ENCODE data around the gene HOXD12.

Gene HOXD12

DNA sequence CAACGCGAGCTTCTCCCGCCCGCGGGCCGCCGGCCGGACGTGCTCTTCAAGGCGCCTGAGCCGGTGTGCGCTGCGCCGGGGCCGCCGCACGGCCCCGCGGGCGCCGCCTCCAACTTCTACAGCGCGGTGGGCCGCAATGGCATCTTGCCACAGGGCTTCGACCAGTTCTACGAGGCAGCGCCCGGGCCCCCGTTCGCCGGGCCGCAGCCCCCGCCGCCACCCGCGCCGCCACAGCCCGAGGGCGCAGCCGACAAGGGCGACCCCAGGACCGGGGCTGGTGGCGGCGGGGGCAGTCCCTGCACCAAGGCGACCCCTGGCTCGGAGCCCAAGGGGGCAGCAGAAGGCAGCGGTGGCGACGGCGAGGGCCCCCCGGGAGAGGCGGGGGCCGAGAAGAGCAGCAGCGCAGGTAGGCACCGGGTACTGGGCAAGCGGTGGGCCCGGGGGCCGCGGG is 8.2 kb downstream of the HOXD12 start:
- no peak for DNase-seq

DNA sequence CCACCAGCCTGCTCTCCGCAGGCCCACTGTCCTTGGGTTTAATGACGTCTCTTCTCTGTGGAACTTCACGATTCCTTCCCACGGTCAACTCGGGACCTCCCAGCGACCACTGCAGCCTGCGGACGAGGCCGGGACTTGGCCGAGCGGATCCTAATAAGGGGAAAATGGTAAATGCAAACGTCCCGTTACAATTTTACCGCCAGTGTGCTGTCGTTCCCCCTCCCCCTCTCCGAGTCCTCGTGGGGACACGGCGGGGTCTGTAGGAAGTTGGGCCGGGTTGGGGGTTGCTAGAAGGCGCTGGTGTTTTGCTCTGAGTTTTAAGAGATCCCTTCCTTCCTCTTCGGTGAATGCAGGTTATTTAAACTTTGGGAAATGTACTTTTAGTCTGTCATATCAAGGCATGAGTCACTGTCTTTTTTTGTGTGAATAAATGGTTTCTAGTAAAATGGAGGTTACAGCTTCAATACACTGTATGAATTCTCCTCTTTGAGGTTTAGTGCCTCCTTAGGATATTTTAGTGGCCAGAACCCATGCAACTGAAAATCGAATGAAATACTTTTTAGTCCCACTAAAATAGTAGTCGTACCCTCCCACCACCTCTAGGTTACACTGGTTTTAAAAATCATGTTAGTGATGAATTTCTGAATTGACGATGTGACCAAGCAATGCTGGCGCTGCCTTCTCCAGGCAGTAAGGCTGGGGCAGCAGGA is 9.8 kb downstream of the HOXD12 start:
- no peak for DNase-seq

DNA sequence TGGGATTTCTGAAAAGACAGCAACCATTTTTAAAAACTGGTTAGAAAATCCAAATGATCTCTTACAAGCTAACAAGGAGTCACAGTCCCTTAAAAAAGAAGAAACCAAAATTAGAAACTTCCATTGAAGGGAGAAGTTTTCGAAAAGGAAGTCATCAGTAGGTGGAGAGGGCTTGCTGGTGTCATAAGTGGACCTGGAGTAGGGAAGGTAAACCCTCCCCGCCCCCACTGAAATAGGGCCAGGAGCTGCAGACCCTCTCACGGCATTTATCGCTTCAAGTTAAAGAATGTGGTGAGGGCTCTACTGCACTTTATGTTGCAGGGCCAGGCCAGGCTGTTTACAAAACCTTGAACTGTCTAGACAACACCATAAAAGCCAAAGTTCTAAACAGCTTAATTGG is 10.4 kb downstream of the HOXD12 start:
- no peak for DNase-seq

DNA sequence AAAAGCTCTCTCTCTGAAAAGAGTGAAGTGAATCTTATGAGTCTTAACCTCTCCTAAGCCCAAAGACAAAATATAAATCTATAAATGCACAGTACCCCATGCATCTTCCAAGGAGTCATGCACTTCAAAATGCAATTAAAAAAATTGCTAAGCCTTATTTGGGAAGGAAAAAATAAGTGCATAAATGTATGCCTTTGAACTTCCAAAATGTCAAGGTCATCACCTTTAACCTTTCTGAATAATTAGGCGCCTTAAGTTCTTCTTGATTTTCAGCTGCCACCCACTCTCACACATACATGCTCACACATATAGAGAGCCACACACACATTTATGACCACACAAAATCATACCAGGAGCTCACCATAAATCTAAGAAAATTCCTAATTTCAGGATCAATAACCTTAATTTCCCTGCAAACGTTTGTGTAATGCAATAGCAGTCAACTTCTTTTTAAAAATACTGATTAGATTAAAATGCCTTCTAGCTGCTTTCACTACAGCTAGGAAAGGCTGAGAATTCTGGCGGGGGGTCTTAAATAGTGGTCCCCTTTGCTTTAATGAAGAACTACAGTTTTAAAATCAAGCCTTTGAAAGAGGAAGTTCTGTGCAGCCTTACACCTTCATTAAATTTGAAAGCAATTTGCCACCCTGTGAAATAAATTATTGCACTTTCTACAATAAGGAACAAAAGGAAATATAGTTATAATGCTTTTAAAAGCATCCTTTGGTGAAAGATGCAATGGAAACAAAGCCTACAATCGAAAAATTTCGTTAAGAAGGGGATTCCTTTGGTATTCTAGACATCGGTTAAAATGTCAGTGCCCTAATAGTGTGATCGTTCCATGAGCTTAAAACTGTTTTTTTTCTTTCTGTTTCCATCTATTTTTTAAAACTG is 11.1 kb downstream of the HOXD12 start:
- no peak for DNase-seq

DNA sequence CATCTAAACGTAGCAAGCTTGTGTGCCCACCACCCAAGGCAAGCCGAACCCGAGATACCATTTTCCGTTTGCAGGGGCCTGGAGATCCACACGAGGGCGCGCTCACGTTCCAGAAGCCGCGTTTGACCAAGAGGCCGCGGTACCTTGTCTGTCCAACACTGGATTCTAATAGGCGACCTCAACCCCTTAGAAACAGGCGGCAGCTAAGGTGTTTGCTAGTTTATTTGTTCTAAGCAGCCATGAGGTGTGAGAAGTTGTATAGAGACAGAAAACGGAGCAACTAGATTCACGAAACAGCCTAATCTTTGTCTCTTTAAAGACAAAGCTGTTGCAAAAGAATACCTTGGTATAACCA is 11.7 kb downstream of the HOXD12 start:
- no peak for DNase-seq

DNA sequence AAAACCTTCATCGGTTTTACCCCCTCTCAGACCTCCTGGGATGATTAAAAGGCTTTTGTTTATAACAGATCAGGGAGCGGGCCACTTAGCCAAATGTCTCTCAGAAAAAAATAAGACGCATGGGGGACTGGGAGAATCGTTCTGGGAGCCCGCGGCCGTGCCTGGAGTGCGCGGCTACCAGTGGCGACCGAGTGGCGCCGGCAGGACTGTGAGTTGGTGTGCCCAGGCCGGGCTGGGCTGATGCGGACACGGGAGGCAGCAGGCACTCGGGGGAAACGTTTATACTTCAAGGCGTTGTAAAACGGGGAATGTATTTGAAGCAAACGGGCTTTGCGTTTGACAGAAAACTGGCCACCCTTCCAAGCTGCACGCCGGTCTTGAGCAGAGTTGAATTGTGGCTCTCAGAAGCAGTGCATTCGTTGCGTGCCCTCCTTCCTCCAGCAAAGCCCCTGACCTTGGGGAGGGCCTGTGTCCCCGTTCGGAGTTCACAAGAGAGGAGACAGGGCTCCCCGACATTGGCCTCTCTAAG is 12.3 kb downstream of the HOXD12 start:
- DNase-seq: no peak

DNA sequence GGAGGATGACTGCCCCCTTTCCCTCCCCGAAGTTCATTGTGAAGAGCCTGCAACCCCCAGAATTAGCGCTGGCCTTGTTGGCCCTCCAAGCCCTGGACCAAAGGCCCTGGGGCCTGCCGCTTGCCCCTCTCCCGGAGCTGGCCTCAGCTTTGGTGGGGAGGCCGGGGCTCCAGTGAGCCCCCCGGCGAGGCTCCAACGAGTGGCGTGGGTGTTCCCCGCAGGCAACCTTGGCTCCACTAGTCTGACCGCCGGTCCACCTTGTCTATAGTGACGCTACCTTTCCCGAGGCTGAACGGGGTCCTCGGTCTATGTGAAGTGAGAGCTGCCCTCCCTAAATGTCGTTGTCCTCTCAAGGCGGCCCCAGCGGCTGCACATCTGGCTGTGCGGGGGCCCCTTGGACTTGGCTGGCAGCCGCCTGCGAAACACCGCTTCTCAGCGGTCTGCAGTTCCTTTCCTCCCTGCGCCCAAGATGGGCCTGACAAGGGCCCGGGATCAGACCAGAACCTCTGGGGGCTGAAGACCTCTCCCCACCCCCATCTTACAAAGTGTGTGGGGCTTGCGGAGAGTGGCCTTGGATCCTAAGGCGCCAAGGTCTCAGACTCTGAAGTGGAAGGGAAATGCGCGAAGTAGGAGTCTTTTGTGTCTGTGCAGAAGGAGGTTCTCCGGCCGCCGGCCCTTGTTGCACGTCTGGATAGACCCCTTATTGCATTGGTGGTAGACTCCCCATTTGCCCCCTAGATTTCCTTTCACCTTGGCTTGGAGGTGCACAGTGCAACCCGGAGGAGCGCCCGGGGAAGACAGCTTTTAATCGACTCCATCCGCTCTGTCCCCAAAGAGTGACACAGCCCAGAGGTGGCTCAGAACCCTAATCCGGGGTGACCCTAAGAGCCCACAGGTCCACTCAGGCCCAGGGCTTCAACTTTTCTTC is 13.0 kb downstream of the HOXD12 start:
- DNase-seq: no peak

DNA sequence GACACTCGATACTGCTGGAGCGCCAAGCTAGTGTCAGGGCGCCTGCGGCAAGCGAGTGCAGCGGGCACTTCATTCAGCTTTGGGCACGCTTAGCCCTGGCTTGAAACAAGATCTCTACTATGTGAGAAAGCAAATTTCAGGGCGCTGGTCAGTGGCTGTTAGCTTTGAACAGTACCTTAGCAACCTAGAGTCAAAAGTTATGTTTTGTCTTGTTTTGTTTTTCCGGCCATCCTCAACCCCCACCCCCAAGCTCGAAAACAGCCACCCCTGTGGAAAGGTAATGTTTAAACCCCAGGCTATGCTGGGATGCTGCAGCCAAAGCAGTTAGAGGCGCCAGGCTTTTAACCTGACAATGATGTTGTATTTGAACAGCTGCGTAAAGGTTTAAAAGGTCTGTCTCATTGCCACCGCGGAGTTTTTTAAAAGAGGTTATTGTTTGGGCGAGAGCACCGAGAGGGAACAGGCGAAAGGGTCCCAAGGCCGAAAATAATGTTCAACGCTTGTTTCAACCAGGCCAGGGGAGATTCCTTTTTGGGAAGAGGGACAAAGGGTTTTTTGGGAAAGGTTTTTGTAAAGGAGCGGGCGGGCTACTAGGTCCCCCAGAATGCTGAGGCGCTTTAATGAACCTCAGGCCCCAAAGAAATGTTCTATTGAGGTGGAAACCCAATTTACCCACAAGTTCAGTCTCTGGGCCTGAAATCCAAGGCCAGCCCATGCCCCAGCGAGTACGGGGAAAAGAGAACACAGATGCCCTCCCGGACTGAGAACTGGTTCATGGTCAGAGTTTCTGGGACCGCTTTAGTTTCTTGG is 14.7 kb downstream of the HOXD12 start:
- no peak for DNase-seq

DNA sequence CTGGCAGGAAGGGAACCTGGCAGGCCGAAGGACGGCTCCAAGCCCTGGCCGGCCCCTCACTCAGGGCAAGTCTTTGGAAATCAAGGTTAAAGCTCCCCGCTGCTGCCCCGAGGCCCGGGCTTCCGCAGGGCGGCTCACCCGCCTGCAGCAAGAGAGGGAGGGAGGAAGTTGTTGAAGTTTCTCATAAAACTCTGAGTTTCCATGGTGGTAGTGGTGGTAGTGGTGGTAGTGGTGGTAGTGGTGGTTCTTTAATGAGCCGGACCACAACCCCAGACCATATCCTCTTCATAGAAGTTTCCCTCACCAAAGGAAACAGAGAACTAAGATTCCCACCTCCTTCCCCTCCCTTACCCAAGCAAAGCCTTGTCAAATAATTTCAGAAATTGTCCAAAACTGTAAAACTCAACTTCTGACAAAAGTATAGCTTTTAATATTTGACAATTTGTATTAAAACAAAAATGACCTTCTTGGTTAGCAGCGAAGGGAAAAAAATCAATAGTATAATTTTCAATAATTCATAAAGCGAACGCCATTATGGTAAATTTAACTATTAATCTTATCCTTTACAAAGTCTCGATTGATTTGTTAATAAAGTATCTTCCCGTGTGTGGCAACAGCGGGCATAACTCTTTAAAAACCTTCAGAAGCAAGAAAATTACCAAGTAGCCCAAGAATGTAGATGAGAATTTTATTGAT is 15.5 kb downstream of the HOXD12 start:
- DNase-seq: no peak

DNA sequence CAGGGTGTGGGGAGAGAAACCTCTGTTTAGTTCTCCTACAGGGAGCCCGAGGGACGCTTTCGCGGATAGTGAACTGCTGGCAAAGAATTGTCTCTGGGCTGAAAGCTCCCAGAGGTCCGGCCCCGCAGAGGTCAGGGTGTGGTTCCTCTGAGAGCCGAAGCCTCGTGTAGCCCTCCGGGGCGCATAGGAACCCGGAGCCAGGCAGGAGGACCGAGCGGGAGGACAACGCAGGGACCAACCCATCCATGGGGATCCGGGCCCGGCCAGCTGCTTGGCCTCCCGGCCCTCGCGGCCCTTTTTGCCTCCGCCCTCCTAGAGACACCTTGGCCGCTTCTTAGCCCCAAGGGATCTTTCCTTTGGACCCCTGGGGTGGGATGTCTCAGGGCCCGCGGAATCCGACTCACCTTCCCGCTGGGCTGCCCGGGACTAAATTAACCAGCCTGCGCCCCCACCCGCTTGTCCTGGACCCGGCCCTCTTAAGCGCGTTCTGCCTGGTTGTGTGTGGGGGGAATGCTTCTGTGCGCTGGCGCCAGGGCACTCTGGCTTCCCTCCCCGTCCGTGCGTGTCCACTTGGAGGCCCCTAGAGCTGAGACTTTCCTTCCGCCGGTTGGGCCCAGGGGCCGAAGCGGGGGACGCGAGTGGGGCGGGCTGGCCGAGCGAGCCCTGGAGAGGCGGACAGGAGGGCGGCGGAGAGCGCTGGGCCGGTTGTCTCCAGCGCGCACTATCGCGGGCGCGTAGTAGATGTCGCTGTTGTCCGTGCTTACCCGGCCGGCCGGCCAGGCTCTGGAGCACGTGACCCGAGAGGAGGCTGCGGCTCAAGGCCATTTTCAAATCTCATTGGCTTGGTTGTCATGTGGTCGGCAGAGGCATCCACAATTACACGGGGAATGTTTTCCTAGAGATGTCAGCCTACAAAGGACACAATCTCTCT is 16.6 kb downstream of the HOXD12 start, which contains the start of gene HOXD10:
TSS of gene HOXD10 (plus strand) at position 896 of the 931 bp plus-strand sequence. CDS start 56 bp downstream, outside the sequence.
- DNase-seq: no peak

DNA sequence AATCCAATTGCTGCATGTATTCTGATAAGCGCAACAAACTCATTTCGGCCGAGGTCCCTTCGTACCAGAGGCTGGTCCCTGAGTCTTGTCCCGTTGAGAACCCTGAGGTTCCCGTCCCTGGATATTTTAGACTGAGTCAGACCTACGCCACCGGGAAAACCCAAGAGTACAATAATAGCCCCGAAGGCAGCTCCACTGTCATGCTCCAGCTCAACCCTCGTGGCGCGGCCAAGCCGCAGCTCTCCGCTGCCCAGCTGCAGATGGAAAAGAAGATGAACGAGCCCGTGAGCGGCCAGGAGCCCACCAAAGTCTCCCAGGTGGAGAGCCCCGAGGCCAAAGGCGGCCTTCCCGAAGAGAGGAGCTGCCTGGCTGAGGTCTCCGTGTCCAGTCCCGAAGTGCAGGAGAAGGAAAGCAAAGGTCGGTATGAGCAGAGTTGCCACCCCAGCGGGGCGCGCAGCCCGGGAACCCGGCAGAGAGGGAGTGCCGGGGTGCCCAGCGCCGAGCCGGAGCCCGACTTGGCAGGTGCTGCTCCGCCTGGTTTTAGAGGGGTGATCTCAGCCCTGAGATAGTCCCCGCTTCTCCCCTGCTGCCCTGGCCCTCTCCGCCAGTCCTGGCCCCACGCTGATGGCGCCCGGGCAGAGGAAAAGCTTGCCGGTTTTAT is 17.7 kb downstream of the HOXD12 start:
- DNase-seq: no peak

DNA sequence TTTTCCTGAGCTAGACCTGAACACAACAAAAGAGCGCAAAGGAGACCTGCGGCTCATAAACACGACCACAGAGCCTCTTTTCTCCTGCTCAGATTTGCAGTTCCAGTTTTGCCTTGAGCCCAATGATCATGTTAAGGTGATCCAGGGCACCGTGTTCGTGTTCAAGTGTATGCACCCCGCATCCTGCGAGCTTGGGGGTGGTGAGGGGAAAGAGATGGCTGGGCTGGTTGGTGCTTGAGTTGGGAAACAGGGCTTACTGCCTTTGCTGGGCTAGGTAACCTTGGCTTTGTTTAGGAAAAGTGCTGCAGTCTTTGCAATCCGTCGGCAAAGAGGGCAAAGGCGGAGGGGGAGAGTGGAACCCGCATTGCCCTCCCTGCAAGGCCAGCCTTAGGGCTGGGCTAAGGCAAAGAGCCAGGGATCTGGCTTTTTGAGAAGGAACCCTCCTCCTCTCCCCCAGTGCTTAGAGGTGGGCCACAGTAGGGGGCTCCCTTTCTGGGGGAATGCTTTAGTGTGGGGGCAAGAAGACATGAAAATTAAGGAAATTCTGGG is 18.3 kb downstream of the HOXD12 start:
- DNase-seq: no peak

DNA sequence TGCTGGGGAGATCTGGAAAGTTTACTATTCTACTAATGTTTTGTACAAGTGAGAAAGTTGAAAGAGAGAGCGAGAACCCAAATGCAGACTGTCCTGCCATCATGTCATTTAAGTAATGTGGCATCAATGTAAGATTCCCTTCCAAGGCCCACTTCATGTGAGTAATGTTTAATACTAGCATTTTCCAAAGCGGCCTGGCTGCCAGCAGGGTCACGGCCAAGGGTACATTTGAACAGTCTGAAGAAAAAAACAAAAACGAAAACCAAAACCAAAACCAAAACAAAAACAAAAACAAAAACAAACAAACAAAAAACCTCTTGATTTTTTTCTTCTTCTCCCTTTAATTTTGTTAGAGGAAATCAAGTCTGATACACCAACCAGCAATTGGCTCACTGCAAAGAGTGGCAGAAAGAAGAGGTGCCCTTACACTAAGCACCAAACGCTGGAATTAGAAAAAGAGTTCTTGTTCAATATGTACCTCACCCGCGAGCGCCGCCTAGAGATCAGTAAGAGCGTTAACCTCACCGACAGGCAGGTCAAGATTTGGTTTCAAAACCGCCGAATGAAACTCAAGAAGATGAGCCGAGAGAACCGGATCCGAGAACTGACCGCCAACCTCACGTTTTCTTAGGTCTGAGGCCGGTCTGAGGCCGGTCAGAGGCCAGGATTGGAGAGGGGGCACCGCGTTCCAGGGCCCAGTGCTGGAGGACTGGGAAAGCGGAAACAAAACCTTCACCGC is 19.2 kb downstream of the HOXD12 start:
- DNase-seq: no peak

DNA sequence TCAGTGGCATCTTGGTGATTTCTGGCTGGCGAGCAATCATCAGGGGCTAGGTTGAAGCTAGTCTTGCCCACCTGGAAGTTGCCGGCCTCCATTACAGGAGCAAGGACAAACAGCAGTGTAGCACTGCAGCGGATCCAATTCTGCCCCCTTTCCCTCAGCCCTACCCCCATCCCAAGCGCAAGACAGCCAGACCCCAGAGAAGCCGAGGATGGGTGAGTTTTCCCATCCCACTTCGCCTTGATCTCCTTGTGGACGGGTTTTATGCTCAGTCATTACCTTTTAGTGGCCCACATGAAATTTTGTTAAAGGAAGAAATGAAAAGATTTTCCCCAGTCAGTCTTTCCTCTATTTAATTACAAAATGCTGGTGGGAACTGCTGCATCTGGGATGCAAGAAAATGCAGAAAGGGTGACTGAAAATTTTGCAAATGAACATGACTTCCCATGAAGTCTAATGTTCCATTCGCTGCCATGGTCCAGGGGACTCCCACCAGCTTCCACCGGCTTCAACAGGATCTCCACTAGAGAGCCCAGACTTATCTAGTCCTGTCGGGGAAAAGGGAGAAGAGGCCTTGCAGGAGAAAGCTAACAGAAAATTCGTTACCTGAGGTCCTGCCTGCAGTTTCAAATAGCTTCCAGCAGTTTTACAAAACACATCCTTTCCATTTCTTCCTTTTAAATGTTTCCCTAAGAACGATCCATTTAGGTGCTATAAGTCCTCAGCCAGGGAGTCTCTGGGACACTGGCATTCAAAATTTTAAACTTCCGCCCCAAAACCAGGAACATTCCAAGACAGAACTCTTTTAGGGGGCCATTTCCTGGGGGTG is 21.0 kb downstream of the HOXD12 start:
- DNase-seq: no peak

DNA sequence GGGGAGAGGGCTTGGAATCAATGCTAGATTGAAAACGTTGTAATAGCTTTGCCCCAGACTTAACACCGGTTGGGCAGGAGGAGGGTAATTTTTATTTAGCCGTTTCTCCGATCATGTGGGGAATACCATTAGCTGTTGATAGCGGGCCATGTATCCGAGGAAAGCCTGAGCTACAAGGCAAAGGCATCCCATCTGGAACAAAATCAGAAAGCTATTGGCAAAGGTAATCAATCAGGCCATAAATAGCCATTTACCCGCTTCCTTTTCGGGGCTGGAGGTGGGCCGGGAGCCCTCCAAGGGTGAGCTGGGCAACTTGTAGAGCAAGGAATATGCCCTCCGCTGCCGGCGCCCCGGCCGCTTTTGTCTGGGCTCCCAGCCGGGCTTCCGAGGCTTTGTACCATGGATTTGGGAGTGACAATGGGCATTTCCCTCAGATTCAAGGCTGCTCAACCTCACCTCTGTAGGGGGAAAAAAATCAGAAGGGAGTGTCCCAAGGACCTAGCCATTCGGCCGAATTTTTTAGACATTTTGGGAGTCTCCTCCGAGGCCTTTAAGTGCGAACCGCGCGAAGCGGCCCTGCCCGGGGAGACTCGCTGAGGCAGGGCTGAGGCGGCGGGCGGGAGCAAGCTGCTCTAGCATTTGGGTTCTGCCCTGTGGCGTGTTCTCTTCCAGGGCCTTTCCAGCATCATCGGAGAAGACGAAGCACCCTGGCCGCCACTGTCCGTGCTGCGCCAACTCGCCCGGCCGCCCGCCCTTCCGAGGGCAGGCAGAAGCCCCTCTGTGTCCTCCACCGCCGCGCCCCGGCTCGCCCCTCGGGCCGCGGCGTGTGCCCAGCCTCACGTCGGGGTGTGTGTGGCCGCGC is 21.8 kb downstream of the HOXD12 start:
- DNase-seq: no peak

DNA sequence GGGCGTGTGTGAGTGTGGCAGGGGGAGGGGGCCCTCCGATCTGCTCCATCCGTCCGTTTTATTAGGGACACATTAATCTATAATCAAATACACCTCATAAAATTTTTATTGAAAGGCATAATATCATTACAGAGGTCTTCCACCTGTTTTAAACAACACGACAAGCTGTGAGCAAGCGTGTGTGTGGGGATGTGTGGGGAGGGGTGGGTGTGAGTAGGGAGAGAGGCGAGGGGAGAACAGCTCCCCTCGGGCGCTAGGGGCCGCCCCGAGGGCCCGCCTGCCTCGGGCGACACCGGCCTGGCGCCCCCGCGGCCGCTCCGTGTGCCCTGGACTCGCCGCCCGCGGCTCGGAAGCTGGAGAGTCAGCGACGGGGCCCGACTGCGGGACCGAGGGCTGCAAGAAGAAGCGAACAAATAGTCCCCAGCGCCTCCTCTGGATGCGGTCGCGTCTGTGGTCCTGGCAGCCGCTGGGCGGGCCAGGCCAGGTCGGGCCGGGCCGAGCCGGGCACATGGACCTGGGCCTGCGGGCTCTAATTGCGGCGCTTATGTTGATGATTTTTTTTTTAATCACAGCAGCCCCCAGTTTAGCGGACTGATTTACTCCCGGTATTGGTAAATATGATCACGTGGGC is 22.6 kb downstream of the HOXD12 start:
- no peak for DNase-seq
